H9 (cell line): ENCODE data around the gene SLC22A31. TPM values are rescaled to one million over a fixed set of nuclear protein-coding genes. Genes with fewer than 3 reads are reported as not detected.
"Not testable (repeated sequence)": the region's sequence is repeated elsewhere in the genome, so short reads cannot be mapped to it uniquely, and the experiment has no call there.

ENCODE experiments used
- DNase-seq: peaks from one replicate; pipeline ENCODE4 v3.0.0-alpha.2; 2017
- H2AFZ ChIP-seq: one replicate; pipeline ENCODE4 v1.6.1; 2013; ENCODE audit warnings: mild to moderate bottlenecking, low read length, control low read depth, moderate library complexity
- H2AK5ac ChIP-seq: 2 replicates; pipeline ENCODE4 v1.6.1; 2013; ENCODE audit warnings: low read length, control low read depth, mixed read lengths; ENCODE audit not compliant: insufficient read length
- H2BK120ac ChIP-seq: one replicate; pipeline ENCODE4 v1.6.1; 2013; ENCODE audit warnings: low read depth, mild to moderate bottlenecking, low read length, control low read depth, inconsistent platforms; ENCODE audit not compliant: poor library complexity, severe bottlenecking
- H2BK12ac ChIP-seq: 2 replicates; pipeline ENCODE4 v1.6.1; 2013; ENCODE audit warnings: low read length, control low read depth, mixed read lengths, low read depth; ENCODE audit not compliant: insufficient read length
- H2BK15ac ChIP-seq: 2 replicates; pipeline ENCODE4 v1.6.1; 2013; ENCODE audit warnings: low read depth, low read length, control low read depth
- H2BK20ac ChIP-seq: one replicate; pipeline ENCODE4 v1.6.1; 2013; ENCODE audit warnings: low read depth, mild to moderate bottlenecking, low read length, control low read depth, inconsistent platforms; ENCODE audit not compliant: poor library complexity, severe bottlenecking
- H2BK5ac ChIP-seq: 2 replicates; pipeline ENCODE4 v1.6.1; 2013; ENCODE audit warnings: low read length, control low read depth, mixed read lengths; ENCODE audit not compliant: insufficient read length
- H3K14ac ChIP-seq: 2 replicates; pipeline ENCODE4 v1.6.1; 2013; ENCODE audit warnings: low read length, control low read depth; ENCODE audit not compliant: insufficient read depth
- H3K18ac ChIP-seq: 2 replicates; pipeline ENCODE4 v1.6.1; 2013; ENCODE audit warnings: low read depth, mild to moderate bottlenecking, mixed read lengths, low read length, control low read depth; ENCODE audit not compliant: insufficient read length
- H3K23ac ChIP-seq: 2 replicates; pipeline ENCODE4 v1.6.1; 2013; ENCODE audit warnings: low read length, control low read depth, mixed read lengths, low read depth; ENCODE audit not compliant: insufficient read length
- H3K23me2 ChIP-seq: 2 replicates; pipeline ENCODE4 v1.6.1; 2013; ENCODE audit warnings: low read depth, mild to moderate bottlenecking, mixed read lengths, low read length, control low read depth; ENCODE audit not compliant: insufficient read length, poor library complexity, severe bottlenecking
- H3K27ac ChIP-seq: 2 replicates; pipeline ENCODE4 v1.5.1; 2013; ENCODE audit warnings: low read length, control low read depth, mixed read lengths, low read depth; ENCODE audit not compliant: insufficient read length
- H3K27me3 ChIP-seq: 2 replicates; pipeline ENCODE4 v1.6.1; 2013; ENCODE audit warnings: low read length, control low read depth, inconsistent platforms; ENCODE audit not compliant: insufficient read depth
- H3K4ac ChIP-seq: 2 replicates; pipeline ENCODE4 v1.6.1; 2013; ENCODE audit warnings: low read depth, mild to moderate bottlenecking, control low read depth, inconsistent platforms, low read length, moderate library complexity
- H3K4me1 ChIP-seq: 2 replicates; pipeline ENCODE4 v1.6.1; 2013; ENCODE audit warnings: low read length, control low read depth, inconsistent platforms; ENCODE audit not compliant: insufficient read depth
- H3K4me2 ChIP-seq: 2 replicates; pipeline ENCODE4 v1.6.1; 2013; ENCODE audit warnings: low read length, control low read depth, mixed read lengths; ENCODE audit not compliant: insufficient read length, insufficient read depth
- H3K56ac ChIP-seq: 2 replicates; pipeline ENCODE4 v1.6.1; 2013; ENCODE audit warnings: low read depth, mild to moderate bottlenecking, mixed read lengths, low read length, control low read depth; ENCODE audit not compliant: insufficient read length
- H3K79me1 ChIP-seq: 2 replicates; pipeline ENCODE4 v1.6.1; 2013; ENCODE audit warnings: low read depth, mild to moderate bottlenecking, moderate library complexity, low read length, control low read depth, inconsistent platforms; ENCODE audit not compliant: insufficient read depth, poor library complexity, severe bottlenecking
- H3K79me2 ChIP-seq: 2 replicates; pipeline ENCODE4 v1.6.1; 2013; ENCODE audit warnings: low read length, control low read depth, inconsistent platforms; ENCODE audit not compliant: insufficient read depth
- H3K9ac ChIP-seq: 2 replicates; pipeline ENCODE4 v1.6.1; 2013; ENCODE audit warnings: low read length, control low read depth, mixed read lengths; ENCODE audit not compliant: insufficient read length; ENCODE audit errors: extremely low read depth
- H3K9me3 ChIP-seq: one replicate; pipeline ENCODE4 v1.6.1; 2013; ENCODE audit warnings: low read depth, low read length, inconsistent platforms; ENCODE audit not compliant: control insufficient read depth
- H3T11ph ChIP-seq: one replicate; pipeline ENCODE4 v1.6.1; 2013; ENCODE audit warnings: mild to moderate bottlenecking, low read length, control low read depth, inconsistent platforms
- H4K20me1 ChIP-seq: one replicate; pipeline ENCODE4 v1.6.1; 2013; ENCODE audit not compliant: control insufficient read depth, insufficient read length, insufficient read depth
- H4K5ac ChIP-seq: 2 replicates; pipeline ENCODE4 v1.6.1; 2013; ENCODE audit warnings: low read depth, mild to moderate bottlenecking, mixed read lengths, low read length, control low read depth; ENCODE audit not compliant: insufficient read length
- H4K8ac ChIP-seq: replicated peaks from 2 replicates; pipeline ENCODE4 v1.6.1; 2013; ENCODE audit warnings: low read length, control low read depth, mixed read lengths, low read depth; ENCODE audit not compliant: insufficient read length
- H4K91ac ChIP-seq: 2 replicates; pipeline ENCODE4 v1.6.1; 2013; ENCODE audit warnings: low read depth, mild to moderate bottlenecking, moderate library complexity, mixed read lengths, low read length, control low read depth; ENCODE audit not compliant: insufficient read length
- H3K27ac Mint-ChIP-seq, 3 experiments: 2 replicates in 2 of 3; 3 replicates in 1 of 3; pipeline ENCODE4 v1.8.0; 2020 to 2021; ENCODE audit warnings: mixed read lengths in 3 of 3, mild to moderate bottlenecking in 1 of 3, moderate library complexity in 1 of 3
- H3K27me3 Mint-ChIP-seq: 2 replicates; pipeline ENCODE4 v1.8.0; 2021; ENCODE audit warnings: low read depth, mild to moderate bottlenecking, moderate library complexity, mixed read lengths
- H3K36me3 Mint-ChIP-seq, 3 experiments: 2 replicates in 2 of 3; 3 replicates in 1 of 3; pipeline ENCODE4 v1.8.0; 2020 to 2021; ENCODE audit warnings: low read depth in 3 of 3, mixed read lengths in 3 of 3; ENCODE audit not compliant: insufficient read depth in 1 of 3
- H3K4me1 Mint-ChIP-seq, 2 experiments: 2 replicates each; pipeline ENCODE4 v1.8.0; 2020; ENCODE audit warnings: mixed read lengths in 2 of 2
- H3K4me3 Mint-ChIP-seq, 2 experiments: 2 replicates in 1 of 2; 3 replicates in 1 of 2; pipeline ENCODE4 v1.8.0; 2020 to 2021; ENCODE audit warnings: mild to moderate bottlenecking in 2 of 2, mixed read lengths in 2 of 2, moderate library complexity in 1 of 2
- H3K9me3 Mint-ChIP-seq, 2 experiments: 2 replicates in 1 of 2; 3 replicates in 1 of 2; pipeline ENCODE4 v1.8.0; 2020; ENCODE audit warnings: mild to moderate bottlenecking in 2 of 2, mixed read lengths in 2 of 2, moderate library complexity in 1 of 2
- CTCF ChIP-seq: fragments of 200-600 bp; sonication (generic); conservative IDR thresholded peaks from 3 replicates; pipeline ENCODE4 v1.8.0; 2021; ENCODE audit warnings: antibody characterized with exemption, mild to moderate bottlenecking
- WGBS: extraction: QIAGEN DNeasy Blood & Tissue Kit; methylation state at CpG from one replicate; pipeline ENCODE4 v1.1.7; 2013; ENCODE audit warnings: missing lambda C conversion rate, low lambda C conversion rate, mixed read lengths; ENCODE audit not compliant: insufficient read length; ENCODE audit errors: extremely low coverage; 5-methylcytosine and 5-hydroxymethylcytosine counted together
- total RNA-seq: library from RNA; stranded (reverse); gene quantifications from 2 replicates; pipeline ENCODE4 v1.2.1, GENCODE V29; 2021

SLC22A31 gene
- total RNA-seq, 1 experiment from 2014 or later, result 7.7 TPM

- no peak overlapping the region for H2AFZ ChIP-seq
- H2BK12ac ChIP-seq, result no peak overlapping the region
- no peak overlapping the region for H3K18ac ChIP-seq
- no peak overlapping the region for H4K5ac ChIP-seq
- peaks cover 0 to 4% (median 3%) of the 10 kb centered on the region in 3 experiments; a peak in 5 of 7 replicates for H3K36me3 Mint-ChIP-seq
- no peak for DNase-seq
- H2BK120ac ChIP-seq, result no peak overlapping the region
- H4K8ac ChIP-seq, result no peak overlapping the region
- H3K23ac ChIP-seq, result no peak overlapping the region
- H3K56ac ChIP-seq, result no peak overlapping the region
- peaks cover 3 to 6% of the 10 kb centered on the region in 2 experiments; a peak in 2 of 4 replicates for H3K4me1 Mint-ChIP-seq
- no peak overlapping the region for H3K27ac Mint-ChIP-seq
- no CpG with 5 or more reads among the region's 12 CpGs for WGBS
- no peak overlapping the region for H3K4me3 Mint-ChIP-seq
- no peak overlapping the region for H3K4ac ChIP-seq
- H3K14ac ChIP-seq, result no peak overlapping the region
- H3K79me2 ChIP-seq, result no peaks in the 10 kb centered on the region
- no peak overlapping the region for H3T11ph ChIP-seq
- no peak for TF ChIP-seq CTCF
- peaks cover 4% of the 10 kb centered on the region in 2 experiments; a peak in 4 of 5 replicates for H3K9me3 Mint-ChIP-seq
- H3K9me3 ChIP-seq, result no peaks in the 10 kb centered on the region
- H4K20me1 ChIP-seq, result no peaks in the 10 kb centered on the region
- no peak overlapping the region for H2AK5ac ChIP-seq
- H3K27ac ChIP-seq, result no peak overlapping the region
- H3K27me3 ChIP-seq, result no peaks in the 10 kb centered on the region
- H4K91ac ChIP-seq, result no peak overlapping the region
- no peak overlapping the region for H2BK15ac ChIP-seq
- H2BK20ac ChIP-seq, result no peak overlapping the region
- H3K4me1 ChIP-seq, result no peaks in the 10 kb centered on the region
- peaks cover 9% of the 10 kb centered on the region for H3K23me2 ChIP-seq
- peaks cover 16% of the 10 kb centered on the region for H3K27me3 Mint-ChIP-seq
- H3K9ac ChIP-seq, result no peak overlapping the region
- H2BK5ac ChIP-seq, result no peak overlapping the region
- H3K4me2 ChIP-seq, result no peak overlapping the region
- H3K79me1 ChIP-seq, result no peaks in the 10 kb centered on the region
These were observed 44.4 kb upstream of the SLC22A31 start for GRCh38 chr16:89244754-89245153.

GRCh38 chr16:89244264-89244663 lies 43.9 kb upstream of the SLC22A31 start:
- H3K27me3 ChIP-seq, DNase-seq: not testable (repeated sequence)
- peaks cover 14% of the 10 kb centered on the region for H3K27me3 Mint-ChIP-seq

More at GRCh38 chr16:89244264-89244663, 43.9 kb upstream of the SLC22A31 start:
- H3K9me3 Mint-ChIP-seq, H2AK5ac ChIP-seq, H3K18ac ChIP-seq, H3K4me2 ChIP-seq, H2AFZ ChIP-seq, H3K56ac ChIP-seq, H3K79me2 ChIP-seq, H4K5ac ChIP-seq, H3K9me3 ChIP-seq, H2BK120ac ChIP-seq, H3K36me3 Mint-ChIP-seq, H3T11ph ChIP-seq, H4K91ac ChIP-seq, H3K14ac ChIP-seq, H2BK15ac ChIP-seq, H3K4me3 Mint-ChIP-seq, H3K4ac ChIP-seq, H4K20me1 ChIP-seq, H3K9ac ChIP-seq, H3K4me1 ChIP-seq, H4K8ac ChIP-seq, H3K23me2 ChIP-seq, H3K27ac ChIP-seq, H3K23ac ChIP-seq, H2BK20ac ChIP-seq, H2BK5ac ChIP-seq, H3K79me1 ChIP-seq, H3K27ac Mint-ChIP-seq, H3K4me1 Mint-ChIP-seq, H2BK12ac ChIP-seq: not testable (repeated sequence)
- WGBS, result no CpG with 5 or more reads among the region's 13 CpGs
